Measurements from ENCODE around the gene VTCN1.
A peak's percentile ranks its signal among the peaks of the same experiment; 100 is the strongest.
"Not testable (repeated sequence)": the region's sequence is repeated elsewhere in the genome, so short reads cannot be mapped to it uniquely, and the experiment has no call there.

VTCN1 gene

GRCh38 chr1:117123274-117123673, 87.5 kb downstream of the VTCN1 start:
- DNase-seq (ENCODE audit: low spot score), result no peak

GRCh38 chr1:117122330-117123025, 88.2 kb downstream of the VTCN1 start:
- DNase-seq (ENCODE audit: low spot score), result no peak

GRCh38 chr1:117121589-117122329, 89.0 kb downstream of the VTCN1 start, which contains the start of gene TRIM45:
Gene TRIM45, minus strand, starts transcription at chr1:117121749. Its CDS starts 548 bp downstream, at chr1:117121201.
- peak; percentile 95 for DNase-seq (ENCODE audit: low spot score)

GRCh38 chr1:117120774-117121588, 89.7 kb downstream of the VTCN1 start:
- no peak for DNase-seq (ENCODE audit: low spot score)

DNA sequence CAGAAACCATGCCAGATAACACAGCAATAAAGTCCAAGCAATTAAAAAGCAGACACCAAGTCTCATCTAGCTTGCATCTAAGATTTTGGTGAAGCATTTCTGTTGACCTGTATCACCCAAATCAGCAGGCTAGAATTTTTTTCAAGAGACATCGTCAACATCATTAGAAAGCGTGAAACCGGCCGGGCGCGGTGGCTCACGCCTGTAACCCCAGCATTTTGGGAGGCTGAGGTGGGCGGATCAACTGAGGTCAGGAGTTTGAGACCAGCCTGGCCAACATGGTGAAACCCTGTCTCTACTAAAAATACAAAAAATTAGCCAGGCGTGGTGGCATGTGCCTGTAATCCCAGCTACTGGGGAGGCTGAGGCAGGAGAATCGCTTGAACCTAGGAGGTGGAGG, 91.6 kb downstream of the VTCN1 start:
- DNase-seq (ENCODE audit: low spot score), result not testable (repeated sequence)

DNA sequence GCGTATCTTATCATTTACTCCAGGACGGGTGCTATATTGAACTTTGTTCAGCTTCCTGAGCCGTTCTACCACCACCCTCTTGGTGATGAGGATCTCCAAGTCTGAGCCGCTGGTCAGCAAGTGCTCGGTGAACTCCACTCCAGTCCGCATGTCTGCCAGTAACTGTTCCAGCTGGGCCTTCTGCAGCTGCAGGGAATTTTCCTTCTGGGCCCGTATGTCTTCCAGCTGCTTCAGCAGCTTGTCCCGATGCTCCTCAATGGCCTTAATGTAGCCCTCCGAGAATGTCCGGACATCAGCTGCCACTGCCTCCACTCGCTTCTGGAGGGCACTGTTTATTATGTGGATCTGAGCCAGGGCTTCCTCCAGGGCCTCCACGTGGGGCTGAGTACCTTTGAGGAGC, 92.6 kb downstream of the VTCN1 start:
- no peak for DNase-seq (ENCODE audit: low spot score)

- DNase-seq (ENCODE audit: low spot score), result no peak
Measured at GRCh38 chr1:117117697-117118096, 93.0 kb downstream of the VTCN1 start.

DNA sequence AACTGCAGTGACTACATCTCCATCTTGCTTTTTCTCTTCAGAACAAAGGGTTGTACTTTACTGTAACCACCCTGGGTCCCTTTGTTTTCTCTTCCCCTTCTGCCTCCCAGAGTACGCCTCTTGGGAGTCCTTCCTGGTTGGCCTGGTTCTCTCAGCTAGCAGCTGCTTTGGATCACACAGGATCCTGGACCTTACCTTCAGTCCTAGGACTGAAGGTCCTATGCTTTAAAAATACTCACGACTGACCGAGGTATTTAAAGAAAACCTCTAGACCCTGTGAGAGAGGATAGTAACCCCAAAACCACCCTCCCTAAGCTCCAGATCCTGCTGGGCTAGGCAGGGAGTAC, 94.0 kb downstream of the VTCN1 start:
- DNase-seq (ENCODE audit: low spot score), result no peak

DNA sequence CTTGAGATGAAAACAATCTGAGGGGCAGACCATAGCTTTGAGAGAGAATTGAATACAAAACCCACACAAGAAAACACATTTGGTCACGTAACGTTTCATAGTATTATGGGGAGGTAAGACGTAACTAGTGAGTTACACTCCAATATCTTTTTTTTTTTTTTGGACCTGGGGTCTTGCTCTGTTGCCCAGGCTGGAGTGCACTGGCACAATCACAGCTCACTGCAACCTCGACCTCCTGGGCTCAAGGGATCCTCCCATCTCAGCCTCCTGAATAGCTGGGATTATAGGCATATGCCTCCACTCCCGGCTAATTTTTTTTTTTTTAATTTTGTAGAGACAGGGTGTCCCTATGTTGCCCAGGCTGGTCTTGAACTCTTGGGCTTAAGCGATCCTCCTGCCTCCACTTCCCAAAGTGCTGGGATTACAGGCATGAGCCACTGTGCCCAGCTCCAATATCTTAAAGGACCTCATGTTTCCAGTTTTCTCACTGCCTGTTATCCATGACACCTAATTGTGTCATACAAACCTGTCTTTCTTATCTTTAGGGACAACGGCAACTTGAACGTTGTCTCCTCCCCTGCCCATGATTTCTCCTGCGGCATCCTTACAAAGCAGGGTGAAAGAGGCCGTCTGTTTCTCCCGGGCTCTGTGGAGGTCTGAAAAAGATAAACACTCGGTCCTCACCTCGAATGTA, 94.5 kb downstream of the VTCN1 start:
- no peak for DNase-seq (ENCODE audit: low spot score)

GRCh38 chr1:117114877-117115276, 95.8 kb downstream of the VTCN1 start:
- DNase-seq (ENCODE audit: low spot score), result no peak

- DNase-seq (ENCODE audit: low spot score), result no peak
Measured at GRCh38 chr1:117113199-117113598, 97.5 kb downstream of the VTCN1 start.

DNA sequence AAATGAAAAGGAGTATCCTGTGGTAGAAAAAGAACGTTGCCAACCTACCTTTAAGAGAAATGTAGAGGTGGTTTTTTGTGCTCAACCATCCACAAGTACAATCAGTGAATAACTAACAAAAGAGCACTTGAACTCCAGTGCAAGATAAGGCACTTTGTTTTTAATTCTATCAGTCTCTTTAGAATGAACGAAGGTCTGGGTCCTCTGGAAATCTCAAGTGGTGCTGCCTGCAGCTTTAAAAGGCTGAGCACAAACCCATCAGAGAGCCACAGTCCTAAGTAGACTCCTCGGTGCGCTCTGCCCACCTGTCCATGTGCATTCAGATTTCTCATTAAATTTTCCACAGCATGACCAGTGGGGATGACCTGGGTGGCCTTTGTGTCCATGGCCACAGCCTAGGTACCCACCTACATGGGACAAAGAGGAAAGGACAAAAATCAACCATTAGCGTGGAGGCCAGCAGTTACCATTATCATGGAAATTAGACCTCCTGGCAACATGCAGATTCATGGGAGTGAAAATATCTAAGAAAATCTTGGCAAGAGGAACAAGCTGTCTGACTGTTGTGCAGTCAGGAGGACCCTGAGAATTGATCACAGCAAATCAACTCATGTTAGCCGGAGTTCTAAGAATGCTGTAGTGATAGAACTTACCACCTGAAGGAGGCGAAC, 98.5 kb downstream of the VTCN1 start:
- no peak for DNase-seq (ENCODE audit: low spot score)

GRCh38 chr1:117110774-117111173, 100.0 kb downstream of the VTCN1 start:
- peak; percentile 55 for DNase-seq (ENCODE audit: low spot score)

GRCh38 chr1:117107364-117107763, 103.4 kb downstream of the VTCN1 start:
- no peak for DNase-seq (ENCODE audit: low spot score)

GRCh38 chr1:117106478-117106877, 104.2 kb downstream of the VTCN1 start:
- no peak for DNase-seq (ENCODE audit: low spot score)

DNA sequence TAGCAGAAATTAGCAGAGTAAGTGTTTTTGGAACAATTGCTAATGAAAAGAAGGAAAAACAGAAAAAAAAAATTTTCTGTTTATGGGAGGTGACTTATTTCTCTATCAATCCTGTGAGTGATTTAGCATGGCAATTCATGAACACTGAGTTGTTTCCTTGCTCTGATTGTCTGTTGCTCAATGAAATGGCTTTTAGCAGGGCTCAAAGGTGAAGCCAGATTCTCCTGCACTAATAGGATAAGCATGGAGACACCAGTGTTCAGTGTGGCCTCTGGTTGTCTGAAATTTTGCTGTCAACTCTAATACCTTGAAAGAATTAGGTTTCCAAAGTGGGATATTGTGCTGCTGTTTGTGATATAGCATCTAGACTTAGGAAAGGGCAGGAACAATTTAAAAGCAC, 105.0 kb downstream of the VTCN1 start:
- DNase-seq (ENCODE audit: low spot score), result no peak

- no peak for DNase-seq (ENCODE audit: low spot score)
Measured at GRCh38 chr1:117104986-117105385, 105.7 kb downstream of the VTCN1 start.

- DNase-seq (ENCODE audit: low spot score), result not testable (repeated sequence)
Measured at GRCh38 chr1:117101858-117102257, 108.9 kb downstream of the VTCN1 start.

DNA sequence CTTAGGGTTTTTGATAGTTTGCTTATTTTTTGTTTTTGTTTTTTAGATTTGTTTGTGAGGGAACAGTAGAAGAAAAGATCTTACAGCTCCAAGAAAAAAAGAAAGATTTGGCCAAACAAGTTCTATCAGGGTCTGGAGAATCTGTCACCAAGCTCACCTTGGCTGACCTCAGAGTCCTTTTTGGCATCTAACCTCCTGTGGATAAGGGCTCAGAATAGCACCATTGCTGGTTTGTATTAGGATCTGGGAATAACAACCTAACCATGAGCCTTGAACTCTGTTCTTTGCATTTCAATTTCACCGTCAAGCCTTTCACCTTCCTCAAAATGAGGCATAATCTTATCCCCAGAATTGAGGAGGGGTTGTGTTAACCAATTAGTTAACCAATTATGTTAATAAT, 109.4 kb downstream of the VTCN1 start:
- no peak for DNase-seq (ENCODE audit: low spot score)

DNA sequence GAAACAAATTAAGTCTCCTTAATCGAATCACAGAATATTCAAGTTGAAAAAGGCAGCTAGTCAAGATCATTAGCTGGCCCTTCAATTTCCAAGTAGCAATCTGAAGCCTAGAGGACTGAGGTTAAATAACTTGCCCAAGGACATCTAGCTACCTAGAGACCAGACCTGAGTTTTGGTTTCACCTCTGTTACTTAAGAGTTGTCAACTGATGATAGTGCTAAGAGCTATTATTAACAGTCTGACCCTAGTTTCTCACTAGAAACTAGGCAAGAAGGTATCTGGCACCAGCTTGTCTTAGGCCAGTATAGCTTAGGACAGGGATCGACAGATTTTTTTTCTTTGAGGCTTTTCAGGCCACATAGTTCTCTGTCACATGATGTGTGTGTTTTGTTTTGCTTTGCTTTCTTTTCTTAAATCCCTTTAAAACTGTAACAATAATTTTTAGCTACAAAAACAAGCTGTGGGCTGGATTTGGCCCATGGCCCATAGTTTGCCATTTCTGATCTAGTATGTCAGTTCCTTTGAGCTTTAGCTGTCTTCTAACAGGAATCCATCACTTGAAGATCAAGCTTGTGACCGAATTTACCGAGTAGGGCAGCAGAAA, 112.3 kb downstream of the VTCN1 start:
- no peak for DNase-seq (ENCODE audit: low spot score)

GRCh38 chr1:117097443-117097842, 113.3 kb downstream of the VTCN1 start:
- DNase-seq (ENCODE audit: low spot score), result no peak

All from putamen (tissue), 1 donor.